Endodermal cell (in vitro differentiated cells): ENCODE data around the gene SEPTIN2. TPM values are rescaled to one million over a fixed set of nuclear protein-coding genes. Genes with fewer than 3 reads are reported as not detected.
A peak's percentile ranks its signal among the peaks of the same experiment; 100 is the strongest.
"Not testable (repeated sequence)": the region's sequence is repeated elsewhere in the genome, so short reads cannot be mapped to it uniquely, and the experiment has no call there.

ENCODE experiments used
- DNase-seq: peaks from one replicate; pipeline ENCODE4 v3.0.0-alpha.2; 2017
- H3K27ac ChIP-seq: 2 replicates; pipeline ENCODE4 v1.5.1; 2013; ENCODE audit warnings: mild to moderate bottlenecking, low read depth, low read length, moderate library complexity
- H3K27me3 ChIP-seq: 2 replicates; pipeline ENCODE4 v1.6.1; 2013; ENCODE audit warnings: mild to moderate bottlenecking, low read length, moderate library complexity; ENCODE audit not compliant: insufficient read depth, control insufficient read depth, poor library complexity, severe bottlenecking
- H3K36me3 ChIP-seq: 2 replicates; pipeline ENCODE4 v1.7.0; 2013; ENCODE audit warnings: mild to moderate bottlenecking, low read length, moderate library complexity; ENCODE audit not compliant: control insufficient read depth, insufficient read depth
- H3K4me1 ChIP-seq: one replicate; pipeline ENCODE4 v1.7.0; 2013; ENCODE audit warnings: low read length; ENCODE audit not compliant: control insufficient read depth, insufficient read depth
- H3K4me3 ChIP-seq: 2 replicates; pipeline ENCODE4 v1.5.1; 2013; ENCODE audit warnings: mild to moderate bottlenecking, low read length, moderate library complexity
- H3K9ac ChIP-seq: 2 replicates; pipeline ENCODE4 v1.6.1; 2013; ENCODE audit warnings: mild to moderate bottlenecking, low read length, moderate library complexity; ENCODE audit not compliant: poor library complexity, severe bottlenecking; ENCODE audit errors: extremely low read depth
- H3K9me3 ChIP-seq: 2 replicates; pipeline ENCODE4 v1.6.1; 2013; ENCODE audit warnings: mild to moderate bottlenecking, low read length, moderate library complexity; ENCODE audit not compliant: control insufficient read depth
- H3K27ac Mint-ChIP-seq: 2 replicates; pipeline ENCODE4 v1.8.0; 2020; ENCODE audit warnings: mixed read lengths
- H3K27me3 Mint-ChIP-seq: 2 replicates; pipeline ENCODE4 v1.8.0; 2021; ENCODE audit warnings: mild to moderate bottlenecking, mixed read lengths; ENCODE audit not compliant: insufficient read depth
- H3K36me3 Mint-ChIP-seq: 2 replicates; pipeline ENCODE4 v1.8.0; 2020; ENCODE audit warnings: low read depth, mixed read lengths
- H3K4me1 Mint-ChIP-seq: 2 replicates; pipeline ENCODE4 v1.8.0; 2020; ENCODE audit warnings: mixed read lengths
- H3K4me3 Mint-ChIP-seq: 2 replicates; pipeline ENCODE4 v1.8.0; 2020; ENCODE audit warnings: mild to moderate bottlenecking, moderate library complexity, mixed read lengths
- H3K9me3 Mint-ChIP-seq: 2 replicates; pipeline ENCODE4 v1.8.0; 2020; ENCODE audit warnings: mild to moderate bottlenecking, mixed read lengths
- CTCF ChIP-seq: fragments of 200-600 bp; sonication (generic); conservative IDR thresholded peaks from 2 replicates; pipeline ENCODE4 v1.5.0; 2021; ENCODE audit warnings: antibody characterized with exemption, mild to moderate bottlenecking
- WGBS, 2 experiments: methylation state at CpG; one replicate each; pipeline versions ENCODE4 v1.1.5 to v1.1.7; 2013; ENCODE audit warnings: missing lambda C conversion rate in 2 of 2, mixed read lengths in 1 of 2; ENCODE audit not compliant: insufficient coverage in 1 of 2, insufficient read length in 1 of 2; 5-methylcytosine and 5-hydroxymethylcytosine counted together
- total RNA-seq, 2 donors: library from RNA; stranded (reverse); fragmentation: NEBNext Ultra II Directional in 1 of 2; extraction: Animal tissue kit (Norgen Biotek cat#: 25700) in 1 of 2; gene quantifications; 2 replicates in 1 of 2; 3 replicates in 1 of 2; pipeline ENCODE4 v1.2.1, GENCODE V29; 2021

SEPTIN2 gene
- total RNA-seq, 2 donors from 2014 or later: 365 to 380 TPM

- H3K9ac ChIP-seq: no peak overlapping the region
- no peaks in the 10 kb centered on the region for H3K4me1 ChIP-seq
- H3K36me3 ChIP-seq: peaks cover 27% of the 10 kb centered on the region
- H3K27ac ChIP-seq: no peak overlapping the region
- no peaks in the 10 kb centered on the region for H3K27me3 ChIP-seq
- no peaks in the 10 kb centered on the region for H3K9me3 Mint-ChIP-seq
- no peak for TF ChIP-seq CTCF
- H3K9me3 ChIP-seq: no peaks in the 10 kb centered on the region
- H3K4me3 Mint-ChIP-seq: no peak overlapping the region
- H3K4me1 Mint-ChIP-seq: no peaks in the 10 kb centered on the region
- H3K36me3 Mint-ChIP-seq: peaks cover 23% of the 10 kb centered on the region
- no peak overlapping the region for H3K4me3 ChIP-seq
- no peaks in the 10 kb centered on the region for H3K27me3 Mint-ChIP-seq
- peak overlapping the region; percentile 49 for H3K27ac Mint-ChIP-seq
- DNase-seq: no peak
- WGBS, 2 experiments: 91 to 95% methylated on average over 6 to 11 of the region's 11 CpGs
Measured at GRCh38 chr2:241372361-241372992, 56.8 kb downstream of the SEPTIN2 start.

GRCh38 chr2:241373446-241373845 is 57.7 kb downstream of the SEPTIN2 start:
- Histone ChIP-seq H3K9ac (no peak overlapping the region), H3K9me3 (no peaks in the 10 kb centered on the region), H3K36me3 (peaks cover 27% of the 10 kb centered on the region), H3K27me3 (no peaks in the 10 kb centered on the region), H3K27ac (no peak overlapping the region), H3K4me3 (no peak overlapping the region), H3K4me1 (no peaks in the 10 kb centered on the region)
- H3K36me3 Mint-ChIP-seq: peaks cover 23% of the 10 kb centered on the region
- H3K4me3 Mint-ChIP-seq: no peak overlapping the region
- H3K9me3 Mint-ChIP-seq: no peaks in the 10 kb centered on the region
- H3K27ac Mint-ChIP-seq: no peak overlapping the region
- no peak for TF ChIP-seq CTCF
- no peaks in the 10 kb centered on the region for H3K27me3 Mint-ChIP-seq
- no peak for DNase-seq
- WGBS, 2 experiments: 94 to 100% methylated on average over 1 to 3 of the region's 3 CpGs
- H3K4me1 Mint-ChIP-seq: no peaks in the 10 kb centered on the region

GRCh38 chr2:241373906-241374305 is 58.2 kb downstream of the SEPTIN2 start:
- not testable (repeated sequence) for H3K4me3 Mint-ChIP-seq

GRCh38 chr2:241375300-241375699 is 59.6 kb downstream of the SEPTIN2 start:
- H3K27ac ChIP-seq: no peak overlapping the region
- no peaks in the 10 kb centered on the region for H3K9me3 ChIP-seq
- DNase-seq: no peak
- H3K4me1 Mint-ChIP-seq: no peaks in the 10 kb centered on the region
- peaks cover 27% of the 10 kb centered on the region for H3K36me3 ChIP-seq
- no peaks in the 10 kb centered on the region for H3K27me3 Mint-ChIP-seq
- no peaks in the 10 kb centered on the region for H3K9me3 Mint-ChIP-seq
- no peak overlapping the region for H3K27ac Mint-ChIP-seq
- 93 to 100% methylated on average over 1 of the region's 1 CpG for WGBS, 2 experiments
- peaks cover 23% of the 10 kb centered on the region for H3K36me3 Mint-ChIP-seq
- no peak for TF ChIP-seq CTCF
- no peak overlapping the region for H3K9ac ChIP-seq
- H3K4me3 Mint-ChIP-seq: no peak overlapping the region
- no peaks in the 10 kb centered on the region for H3K27me3 ChIP-seq
- no peaks in the 10 kb centered on the region for H3K4me1 ChIP-seq
- H3K4me3 ChIP-seq: no peak overlapping the region

More at GRCh38 chr2:241373906-241374305, 58.2 kb downstream of the SEPTIN2 start:
- WGBS, 2 experiments: 97% methylated on average over 6 of the region's 6 CpGs; no CpG with 5 or more reads in 1 of the 2 experiments
- H3K9me3 ChIP-seq, H3K9me3 Mint-ChIP-seq, H3K4me1 ChIP-seq, DNase-seq, H3K4me3 ChIP-seq, H3K27me3 Mint-ChIP-seq, H3K27me3 ChIP-seq, H3K27ac ChIP-seq, H3K4me1 Mint-ChIP-seq, H3K9ac ChIP-seq, H3K27ac Mint-ChIP-seq: not testable (repeated sequence)
- peaks cover 23% of the 10 kb centered on the region for H3K36me3 Mint-ChIP-seq
- H3K36me3 ChIP-seq: peaks cover 27% of the 10 kb centered on the region
